OCI-LY3 (cell line): Measurements from ENCODE around the gene SFRP2.

Experiments
- H2AFZ ChIP-seq: fragments of 200-600, 300-600 bp; shearing (Covaris generic); 2 replicates; pipeline ENCODE4 v1.6.0; 2014; ENCODE audit warnings: antibody characterized with exemption, low read depth, low read length
- H3K27ac ChIP-seq: fragments of 200-600, 300-600 bp; sonication (generic); 2 replicates; pipeline ENCODE4 v1.5.1; 2014; ENCODE audit warnings: mild to moderate bottlenecking, low read length, moderate library complexity, mixed read lengths
- H3K27me3 ChIP-seq: fragments of 200-600, 300-600 bp; sonication (generic); 2 replicates; pipeline ENCODE4 v1.6.1; 2014; ENCODE audit warnings: low read depth, low read length, mixed read lengths
- H3K36me3 ChIP-seq: fragments of 200-600, 300-600 bp; sonication (generic); replicated peaks from 2 replicates; pipeline ENCODE3; 2014; ENCODE audit warnings: low read depth, low read length, mixed read lengths
- H3K4me1 ChIP-seq: fragments of 300-600, 200-600 bp; sonication (generic); 2 replicates; pipeline ENCODE4 v1.6.1; 2014; ENCODE audit warnings: low read length, mixed read lengths
- H3K4me2 ChIP-seq: fragments of 200-600, 300-600 bp; sonication (generic); 2 replicates; pipeline ENCODE4 v1.6.1; 2014; ENCODE audit warnings: low read length, mixed read lengths
- H3K4me3 ChIP-seq: fragments of 300-600, 200-600 bp; sonication (generic); 2 replicates; pipeline ENCODE4 v1.5.1; 2014; ENCODE audit warnings: antibody characterized with exemption, mild to moderate bottlenecking, low read length, moderate library complexity
- H3K79me2 ChIP-seq: fragments of 300-600, 200-600 bp; shearing (Covaris generic); 2 replicates; pipeline ENCODE4 v1.6.1; 2014; ENCODE audit warnings: mild to moderate bottlenecking, low read length, mixed read lengths
- H3K9ac ChIP-seq: fragments of 300-600, 200-600 bp; shearing (Covaris generic); 2 replicates; pipeline ENCODE4 v1.6.0; 2014; ENCODE audit warnings: mild to moderate bottlenecking, low read length, moderate library complexity
- H3K9me3 ChIP-seq: fragments of 200-600, 300-600 bp; shearing (Covaris generic); 2 replicates; pipeline ENCODE4 v1.6.1; 2014; ENCODE audit warnings: low read length, mixed read lengths; ENCODE audit not compliant: insufficient read depth
- H4K20me1 ChIP-seq: fragments of 200-600, 300-600 bp; sonication (generic); 2 replicates; pipeline ENCODE4 v1.6.1; 2016; ENCODE audit warnings: low read length, mixed read lengths; ENCODE audit not compliant: insufficient read depth
- CTCF ChIP-seq: fragments of 200-600, 300-600 bp; sonication (generic); IDR thresholded peaks from 2 replicates; pipeline ENCODE4 v1.5.1; 2014; ENCODE audit warnings: antibody characterized with exemption, low read length, low read depth
- EZH2phosphoT487 ChIP-seq: fragments of 200-600 bp; shearing (Covaris generic); IDR thresholded peaks from 2 replicates; pipeline ENCODE4 v1.6.1; 2018; ENCODE audit warnings: antibody characterized with exemption, mixed run types, low read depth

SFRP2 gene

GRCh38 chr4:153741541-153741940, 47.3 kb downstream of the SFRP2 start:
- Histone ChIP-seq H3K36me3 (peaks cover 4% of the 10 kb centered on the region), H3K4me1 (no peaks in the 10 kb centered on the region), H3K9ac (no peak overlapping the region), H2AFZ (no peak overlapping the region), H3K4me2 (no peak overlapping the region), H3K27me3 (peaks cover 4% of the 10 kb centered on the region; the same call in 1 of the 2 replicates), H3K27ac (no peak overlapping the region), H4K20me1 (no peaks in the 10 kb centered on the region), H3K9me3 (peaks cover 7% of the 10 kb centered on the region), H3K4me3 (no peak overlapping the region), H3K79me2 (no peaks in the 10 kb centered on the region)
- TF ChIP-seq CTCF (no peak), EZH2phosphoT487 (no peak)

- H2AFZ ChIP-seq = no peak overlapping the region
- peaks cover 4% of the 10 kb centered on the region for H3K36me3 ChIP-seq
- H3K9ac ChIP-seq = no peak overlapping the region
- TF ChIP-seq EZH2phosphoT487 (no peak), CTCF (no peak)
- H3K79me2 ChIP-seq = no peaks in the 10 kb centered on the region
- no peak overlapping the region for H3K4me2 ChIP-seq
- H3K9me3 ChIP-seq = peaks cover 7% of the 10 kb centered on the region
- no peak overlapping the region for H3K4me3 ChIP-seq
- no peak overlapping the region for H3K27ac ChIP-seq
- H3K4me1 ChIP-seq = peaks cover 9% of the 10 kb centered on the region
- no peaks in the 10 kb centered on the region for H4K20me1 ChIP-seq
- H3K27me3 ChIP-seq = peaks cover 39% of the 10 kb centered on the region
Measured at GRCh38 chr4:153735906-153736461, 52.9 kb downstream of the SFRP2 start.

GRCh38 chr4:153733751-153734448, 55.0 kb downstream of the SFRP2 start:
- TF ChIP-seq EZH2phosphoT487 (no peak), CTCF (no peak)
- H3K4me2 ChIP-seq = 0 out of 2 replicates have a peak overlapping the region, but pooled peaks have one; percentile 9

GRCh38 chr4:153731239-153731638, 57.6 kb downstream of the SFRP2 start:
- no peaks in the 10 kb centered on the region for H3K36me3 ChIP-seq
- H3K4me1 ChIP-seq = peaks cover 41% of the 10 kb centered on the region
- no peak overlapping the region for H2AFZ ChIP-seq
- peaks cover 33% of the 10 kb centered on the region for H3K27me3 ChIP-seq
- H4K20me1 ChIP-seq = no peaks in the 10 kb centered on the region
- H3K4me3 ChIP-seq = no peak overlapping the region
- H3K9ac ChIP-seq = no peak overlapping the region
- H3K9me3 ChIP-seq = no peaks in the 10 kb centered on the region
- H3K79me2 ChIP-seq = no peaks in the 10 kb centered on the region
- TF ChIP-seq CTCF = no peak
- TF ChIP-seq EZH2phosphoT487 = no peak
- no peak overlapping the region for H3K27ac ChIP-seq
- H3K4me2 ChIP-seq = no peak overlapping the region

More at GRCh38 chr4:153733751-153734448, 55.0 kb downstream of the SFRP2 start:
- no peaks in the 10 kb centered on the region for H3K36me3 ChIP-seq
- no peak overlapping the region for H3K9ac ChIP-seq
- H3K27ac ChIP-seq = no peak overlapping the region
- H3K9me3 ChIP-seq = no peaks in the 10 kb centered on the region
- peaks cover 23% of the 10 kb centered on the region for H3K4me1 ChIP-seq
- H2AFZ ChIP-seq = no peak overlapping the region
- no peaks in the 10 kb centered on the region for H4K20me1 ChIP-seq
- H3K4me3 ChIP-seq = no peak overlapping the region
- no peaks in the 10 kb centered on the region for H3K79me2 ChIP-seq
- peaks cover 39% of the 10 kb centered on the region for H3K27me3 ChIP-seq
